GM20000 (cell line): ENCODE measurements around the gene GZMM.

ENCODE experiments used
- DNase-seq: peaks from one replicate; pipeline ENCODE4 v3.0.0; 2012; ENCODE audit warnings: low spot score
- TF ChIP-seq, protein P1 (sequence below): IDR thresholded peaks from 2 replicates; pipeline ENCODE4 v1.5.1; 2012; ENCODE audit warnings: mild to moderate bottlenecking, control low read depth; ENCODE audit errors: extremely low read depth, missing control alignments

GZMM gene

DNA sequence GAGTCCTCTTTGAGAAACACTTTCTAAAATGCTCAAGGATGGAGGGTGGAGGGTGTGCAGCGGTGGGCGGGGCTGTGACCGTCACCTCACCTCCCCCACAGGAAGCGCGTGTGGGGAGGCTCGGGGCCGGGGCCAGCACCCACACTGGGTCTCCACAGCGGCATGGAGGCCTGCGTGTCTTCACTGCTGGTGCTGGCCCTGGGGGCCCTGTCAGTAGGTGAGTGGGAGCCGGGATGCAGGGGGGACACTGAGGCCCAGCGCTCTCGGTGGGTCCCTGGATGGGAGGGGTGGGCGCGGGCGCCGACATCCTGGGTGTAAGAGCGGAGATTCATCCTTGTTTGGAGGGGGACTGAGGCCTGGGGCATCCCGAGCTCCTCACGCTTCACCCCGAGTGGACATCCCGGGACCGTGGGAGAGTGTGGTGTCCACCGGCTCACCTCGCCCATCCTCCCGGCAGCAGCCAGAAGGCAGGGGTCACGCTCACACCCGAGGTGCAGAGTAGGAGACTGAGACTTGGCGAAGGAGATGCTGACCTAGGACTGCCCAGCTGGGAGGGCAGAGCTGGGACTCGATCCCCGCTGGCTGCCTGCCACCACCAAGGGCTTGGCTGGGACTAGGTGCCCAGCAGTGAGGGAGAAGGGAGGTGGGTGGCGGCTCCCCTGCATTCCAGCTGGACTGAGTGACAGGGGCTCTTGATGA is at the start of gene GZMM:
Gene GZMM (plus strand): TSS at position 144 of the 699 bp plus-strand sequence. CDS start 19 bp downstream, at position 163.
- TF ChIP-seq, protein P1, sequence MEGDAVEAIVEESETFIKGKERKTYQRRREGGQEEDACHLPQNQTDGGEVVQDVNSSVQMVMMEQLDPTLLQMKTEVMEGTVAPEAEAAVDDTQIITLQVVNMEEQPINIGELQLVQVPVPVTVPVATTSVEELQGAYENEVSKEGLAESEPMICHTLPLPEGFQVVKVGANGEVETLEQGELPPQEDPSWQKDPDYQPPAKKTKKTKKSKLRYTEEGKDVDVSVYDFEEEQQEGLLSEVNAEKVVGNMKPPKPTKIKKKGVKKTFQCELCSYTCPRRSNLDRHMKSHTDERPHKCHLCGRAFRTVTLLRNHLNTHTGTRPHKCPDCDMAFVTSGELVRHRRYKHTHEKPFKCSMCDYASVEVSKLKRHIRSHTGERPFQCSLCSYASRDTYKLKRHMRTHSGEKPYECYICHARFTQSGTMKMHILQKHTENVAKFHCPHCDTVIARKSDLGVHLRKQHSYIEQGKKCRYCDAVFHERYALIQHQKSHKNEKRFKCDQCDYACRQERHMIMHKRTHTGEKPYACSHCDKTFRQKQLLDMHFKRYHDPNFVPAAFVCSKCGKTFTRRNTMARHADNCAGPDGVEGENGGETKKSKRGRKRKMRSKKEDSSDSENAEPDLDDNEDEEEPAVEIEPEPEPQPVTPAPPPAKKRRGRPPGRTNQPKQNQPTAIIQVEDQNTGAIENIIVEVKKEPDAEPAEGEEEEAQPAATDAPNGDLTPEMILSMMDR, result no peak
- peak; percentile 36 for DNase-seq

DNA sequence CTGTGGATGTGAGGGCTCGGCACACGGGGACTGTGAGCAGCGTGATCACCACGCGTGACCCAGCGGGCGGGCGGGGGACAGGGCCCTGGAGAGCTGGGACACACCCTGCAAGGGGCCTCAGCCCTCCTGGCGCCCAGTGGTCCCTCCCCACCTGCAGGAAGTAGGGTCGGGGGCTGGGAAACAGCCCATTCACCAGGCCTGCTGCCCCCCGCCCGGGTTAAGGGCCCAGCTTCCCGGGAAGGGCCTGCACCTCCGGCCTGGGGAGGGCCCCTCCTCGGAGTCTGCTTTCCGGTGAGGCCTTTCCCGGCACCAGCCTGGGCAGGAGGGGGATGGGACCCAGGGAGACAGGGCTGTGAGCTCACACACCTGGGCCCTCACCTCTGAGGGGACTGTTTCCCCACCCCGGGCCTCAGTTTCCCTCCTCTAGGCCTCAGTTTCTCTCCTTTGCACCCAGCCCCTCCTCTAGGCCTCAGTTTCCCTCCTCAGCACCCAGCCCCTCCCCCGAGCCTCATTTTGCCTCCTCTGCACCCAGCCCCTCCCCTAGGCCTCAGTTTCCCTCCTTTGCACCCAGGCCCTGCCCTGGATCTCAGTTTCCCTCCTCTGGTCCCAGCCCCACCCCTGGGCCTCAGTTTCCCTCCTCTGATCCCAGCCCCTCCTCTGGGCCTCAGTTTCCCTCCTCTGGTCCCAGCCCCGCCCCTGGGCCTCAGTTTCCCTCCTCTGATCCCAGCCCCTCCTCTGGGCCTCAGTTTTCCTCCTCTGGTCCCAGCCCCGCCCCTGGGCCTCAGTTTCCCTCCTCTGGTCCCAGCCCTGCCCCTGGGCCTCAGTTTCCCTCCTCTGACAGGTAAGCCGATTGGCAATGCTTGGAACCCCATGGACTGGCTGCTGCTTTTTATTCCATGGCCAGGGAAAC is 49.4 kb upstream of the GZMM start:
- no peak for DNase-seq
- TF ChIP-seq, protein P1, result no peak

DNA sequence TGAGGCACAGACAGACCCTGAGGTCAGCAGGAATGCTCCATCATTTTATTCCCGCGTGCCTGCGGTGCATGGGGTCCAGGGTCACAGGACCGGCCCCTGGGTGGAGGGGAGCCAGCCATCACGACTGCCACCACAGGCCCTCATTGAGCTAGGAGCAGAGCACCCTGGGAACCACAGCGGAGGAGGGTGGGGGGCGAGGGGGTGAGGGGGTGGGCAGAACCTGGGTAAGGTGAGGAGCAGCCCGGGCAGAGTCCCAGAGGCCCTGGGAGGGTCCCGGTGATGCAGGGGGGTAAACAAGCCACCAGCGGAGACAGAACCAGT is 48.8 kb upstream of the GZMM start:
- no peak for DNase-seq
- TF ChIP-seq, protein P1, result no peak

DNA sequence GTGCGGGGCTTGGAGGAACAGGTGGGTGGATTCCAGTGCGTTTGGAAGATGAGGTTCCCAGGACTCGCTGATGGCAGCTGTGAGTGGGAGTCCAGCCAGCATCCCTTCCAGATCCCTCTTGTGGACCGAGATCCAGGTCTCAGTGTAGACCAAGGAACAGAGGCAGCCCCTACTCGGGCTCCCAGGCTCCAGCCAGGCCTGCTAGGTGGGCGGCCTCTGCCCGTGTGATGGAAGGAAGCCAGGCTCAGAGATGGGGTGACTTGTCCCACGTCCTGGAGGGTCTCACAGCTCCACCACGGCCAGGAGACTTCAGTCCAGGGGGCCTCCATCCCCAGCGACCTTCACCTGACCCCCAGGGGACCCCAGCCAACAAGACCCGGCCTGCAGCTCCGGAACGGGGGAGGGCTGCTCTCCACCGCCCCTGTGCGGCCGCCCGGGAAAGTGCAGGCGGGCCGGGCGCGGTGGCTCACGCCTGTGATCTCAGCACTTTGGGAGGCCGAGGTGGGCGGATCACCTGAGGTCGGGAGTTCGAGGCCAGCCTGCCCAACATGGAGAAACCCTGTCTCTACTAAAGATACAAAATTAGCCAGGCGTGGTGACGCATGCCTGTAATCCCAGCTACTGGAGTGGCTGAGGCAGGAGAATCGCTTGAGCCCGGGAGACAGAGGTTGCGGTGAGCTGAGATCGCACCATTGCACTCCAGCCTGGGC is 48.3 kb upstream of the GZMM start:
- no peak for DNase-seq
- TF ChIP-seq, protein P1, result peak; percentile 68

DNA sequence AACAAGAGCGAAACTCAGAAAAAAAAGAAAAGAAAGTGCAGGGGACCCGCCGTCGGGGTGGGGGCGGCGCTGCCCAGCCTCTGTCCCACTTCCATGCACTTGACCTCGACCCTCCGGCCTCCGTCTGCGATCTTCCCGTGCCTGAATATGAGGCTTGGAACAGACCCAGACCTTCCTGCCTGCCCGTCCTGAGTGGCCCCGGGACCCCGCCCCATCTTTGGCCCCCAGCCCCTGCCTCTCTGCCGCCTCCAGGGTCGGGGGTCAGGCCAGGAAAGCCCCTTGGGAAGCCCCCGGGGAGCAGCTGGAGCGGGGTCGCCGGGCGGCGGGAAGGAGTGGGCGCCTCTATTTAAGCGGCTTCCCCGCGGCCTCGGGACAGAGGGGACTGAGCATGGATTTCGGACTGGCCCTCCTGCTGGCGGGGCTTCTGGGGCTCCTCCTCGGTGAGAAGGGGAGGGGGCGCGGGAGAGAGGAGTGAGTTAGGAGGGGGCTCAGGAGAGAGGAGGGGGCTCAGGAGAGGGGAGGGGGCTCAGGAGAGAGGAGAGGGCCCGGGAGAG is 47.7 kb upstream of the GZMM start, which contains the start of gene MADCAM1:
Gene MADCAM1 (plus strand): TSS at position 375 of the 554 bp plus-strand sequence. CDS start 14 bp downstream, at position 389.
- no peak for DNase-seq
- TF ChIP-seq, protein P1, result no peak

DNA sequence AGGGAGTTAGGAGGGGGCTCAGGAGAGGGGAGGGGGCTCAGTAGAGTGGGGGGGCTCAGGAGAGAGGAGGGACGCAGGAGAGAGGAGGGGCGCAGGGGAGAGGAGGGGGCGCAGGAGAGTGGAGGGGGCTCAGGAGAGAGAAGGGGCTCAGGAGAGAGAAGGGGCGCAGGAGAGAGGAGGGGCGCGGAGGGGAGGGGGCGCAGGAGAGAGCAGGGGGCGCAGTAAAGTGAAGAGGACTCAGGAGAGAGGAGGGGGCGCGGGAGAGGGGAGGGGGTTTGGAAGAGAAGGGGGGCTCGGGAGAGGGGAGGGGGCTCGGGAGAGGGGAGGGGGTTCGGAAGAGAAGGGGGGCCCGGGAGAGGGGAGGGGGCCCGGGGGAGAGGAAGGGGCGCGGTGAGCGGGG is 46.9 kb upstream of the GZMM start:
- TF ChIP-seq, protein P1, result no peak
- no peak for DNase-seq
